ENCODE results near the gene EYA2. TPM values are rescaled to one million over a fixed set of nuclear protein-coding genes. Genes with fewer than 3 reads are reported as not detected.

Gene EYA2
- total and polyA plus RNA-seq, 2 of the 4 experiments (the other 2 are of a cell fraction), result 2.3 to 5.4 TPM

GRCh38 chr20:47215653-47216397 lies 321.2 kb downstream of the EYA2 start:
- dilution Hi-C loops (cut with HindIII; ENCODE audit: low sequenced_read_pairs, unreplicated experiment), result no loop called here
- no peaks in the 10 kb centered on the region for H3K9me3 ChIP-seq (ENCODE audit: control insufficient read depth, insufficient read depth, low read length)
- no TSS peak for BruUV-seq (replicated peaks)
- no peak overlapping the region for H3K23ac ChIP-seq (ENCODE audit: low read depth, low read length)
- H3K18ac ChIP-seq (ENCODE audit: low read depth, low read length), result no peak overlapping the region
- H2AK9ac ChIP-seq (replicated peaks; ENCODE audit: low read depth, low read length, poor library complexity), result no peak overlapping the region
- peaks cover 31 to 61% of the 10 kb centered on the region in 2 experiments; a peak in 3 of 4 replicates for H3K79me1 ChIP-seq (ENCODE audit: low read depth in 1 of 2, low read length in 2 of 2)
- in situ Hi-C loops (cut with MboI; ENCODE audit: low sequenced_read_pairs), result no loop called here
- no peak overlapping the region for H4K91ac ChIP-seq (ENCODE audit: insufficient read depth, low read depth, low read length)
- no peaks in the 10 kb centered on the region for H3K27me3 ChIP-seq (ENCODE audit: control insufficient read depth, insufficient read depth, low read length)
- peaks cover 11% of the 10 kb centered on the region for H3K9me1 ChIP-seq (ENCODE audit: insufficient read depth, low read length)
- no peak overlapping the region for H3K56ac ChIP-seq (ENCODE audit: extremely low read depth, insufficient read depth, low read length)
- no peak overlapping the region for H3K4me2 ChIP-seq (ENCODE audit: low read depth, low read length)
- H2BK15ac ChIP-seq (ENCODE audit: low read depth, low read length), result no peak overlapping the region
- H3K36me3 ChIP-seq (ENCODE audit: control insufficient read depth, insufficient read depth, low read length), result peaks cover 55% of the 10 kb centered on the region
- ChIA-PET POLR2A (ENCODE audit: unreplicated experiment) (no interaction called here), CTCF (no interaction called here)
- WGBS, 2 experiments (ENCODE audit: extremely low coverage in 2 of 2, insufficient read length in 1 of 2), result 96% methylated on average over 7 of the region's 10 CpGs; no CpG with 5 or more reads in 1 of the 2 experiments
- ATAC-seq (ENCODE audit: low read depth) (no peak), DNase-seq (no peak)
- H3K4ac ChIP-seq (ENCODE audit: low read depth, low read length), result no peak overlapping the region
- H3K27ac ChIP-seq (ENCODE audit: insufficient read depth, low read length), result no peak overlapping the region
- no peak for TF ChIP-seq CTCF (conservative IDR thresholded peaks at IDR 0.05; ENCODE audit: low read depth, low read length)
- no peak for TF ChIP-seq MAZ (IDR thresholded peaks at IDR 0.05; ENCODE audit: borderline replicate concordance, low read depth, low read length)
- no peak for TF ChIP-seq RAD21 (IDR thresholded peaks at IDR 0.05; ENCODE audit: low read length)
- TF ChIP-seq POLR2A (IDR thresholded peaks at IDR 0.05; ENCODE audit: low read depth, low read length), result no peak
- no peak for TF ChIP-seq BHLHE40 (IDR thresholded peaks at IDR 0.05; ENCODE audit: low read depth, low read length)
- TF ChIP-seq MAFK (IDR thresholded peaks at IDR 0.05; ENCODE audit: low read depth, low read length), result no peak
- TF ChIP-seq ELK1 (IDR thresholded peaks at IDR 0.05; ENCODE audit: borderline replicate concordance, low read depth, low read length), result no peak
- no peak for TF ChIP-seq FOS (IDR thresholded peaks at IDR 0.05; ENCODE audit: low read depth, low read length)
- TF ChIP-seq CHD1 (IDR thresholded peaks at IDR 0.05; ENCODE audit: low read depth, low read length), result no peak
- TF ChIP-seq CEBPB (IDR thresholded peaks at IDR 0.05; ENCODE audit: low read depth, low read length), result no peak
- TF ChIP-seq RFX5 (IDR thresholded peaks at IDR 0.05; ENCODE audit: low read depth, low read length), result no peak
- TF ChIP-seq USF2 (IDR thresholded peaks at IDR 0.05; ENCODE audit: low read depth, low read length), result no peak
- TF ChIP-seq RCOR1 (IDR thresholded peaks at IDR 0.05; ENCODE audit: insufficient replicate concordance, low read length), result no peak
- no peak for TF ChIP-seq SMC3 (IDR thresholded peaks at IDR 0.05; ENCODE audit: low read depth, low read length)
- no peak for TF ChIP-seq NFE2L2 (IDR thresholded peaks at IDR 0.05; ENCODE audit: low read depth, low read length)
- TF ChIP-seq MXI1 (IDR thresholded peaks at IDR 0.05; ENCODE audit: borderline replicate concordance, low read depth, low read length), result no peak
- H3K4me1 ChIP-seq (ENCODE audit: control insufficient read depth, insufficient read depth, low read length), result peaks cover 2% of the 10 kb centered on the region; the same call in 1 of the 2 replicates
- intact Hi-C loops (cut with micrococcal nuclease), result no loop called here
- H2BK20ac ChIP-seq (ENCODE audit: low read depth, low read length), result no peak overlapping the region
- no peak overlapping the region for H3K14ac ChIP-seq (replicated peaks; ENCODE audit: low read depth, low read length)
- H2AK5ac ChIP-seq (ENCODE audit: low read depth, low read length), result no peak overlapping the region
- no peak overlapping the region for H3K4me3 ChIP-seq (ENCODE audit: insufficient read depth, low read depth, low read length)
- no peaks in the 10 kb centered on the region for H4K20me1 ChIP-seq (ENCODE audit: insufficient read depth, low read length)
- no peak overlapping the region for H2BK120ac ChIP-seq (ENCODE audit: low read depth, low read length)
- no peak overlapping the region for H2AFZ ChIP-seq (replicated peaks; ENCODE audit: low read length, poor library complexity)
- H2BK5ac ChIP-seq (ENCODE audit: low read depth, low read length, poor library complexity, severe bottlenecking), result no peak overlapping the region
- H4K8ac ChIP-seq (ENCODE audit: low read depth in 2 of 2, low read length in 2 of 2), result no peak overlapping the region
- H4K5ac ChIP-seq (ENCODE audit: low read depth, low read length), result no peak overlapping the region
- H3K9ac ChIP-seq (ENCODE audit: low read depth, low read length), result no peak overlapping the region

Data from IMR-90 (cell line).